Gastroesophageal sphincter (tissue), 3 donors: ENCODE results near the gene LMF1.

ENCODE experiments used
- CTCF ChIP-seq, 4 experiments: fragments of 200-600 bp in 2 of 4; fragments of 450-650 bp in 2 of 4; sonication (generic) in 1 of 4; IDR thresholded peaks; one replicate each; pipeline ENCODE4 v1.5.1; 2017 to 2019; ENCODE audit warnings: antibody characterized with exemption in 4 of 4, mild to moderate bottlenecking in 2 of 4, moderate library complexity in 2 of 4
- POLR2A ChIP-seq, 2 donors: fragments of 450-650 bp; IDR thresholded peaks; one replicate each; pipeline ENCODE4 v1.6.1; 2017; ENCODE audit warnings: antibody characterized with exemption in 2 of 2, mild to moderate bottlenecking in 2 of 2, moderate library complexity in 1 of 2

GRCh38 chr16:908526-909155 lies 62.1 kb downstream of the LMF1 start:
- TF ChIP-seq POLR2A (IDR thresholded peaks at IDR 0.05) (no peak), CTCF (IDR thresholded peaks at IDR 0.05) (no peak)
